Body of pancreas (tissue), 4 donors: ENCODE results near the gene ATP9B. TPM values are rescaled to one million over a fixed set of nuclear protein-coding genes. Genes with fewer than 3 reads are reported as not detected.

Experiments used
- ATAC-seq: fragments of 150-250 bp; one replicate; pipeline ENCODE4 v1.9.1; 2016
- DNase-seq, 4 donors: peaks; one replicate each; pipeline ENCODE4 v3.0.0-alpha.2; 2019
- H3K27ac ChIP-seq, 4 donors: fragments of 200-600 bp; sonication (generic); 1 replicate in 3 of 4; 2 replicates in 1 of 4; pipeline versions ENCODE4 v1.5.1 to v1.6.1; 2016 to 2019; ENCODE audit warnings: mild to moderate bottlenecking in 1 of 4, mixed read lengths in 1 of 4, moderate library complexity in 1 of 4
- H3K27me3 ChIP-seq, 2 donors: fragments of 200-600 bp; sonication (generic); one replicate each; pipeline ENCODE4 v1.6.0; 2016; ENCODE audit warnings: mild to moderate bottlenecking in 1 of 2
- H3K36me3 ChIP-seq, 2 donors: fragments of 200-600 bp; sonication (generic); replicated peaks in 1 of 2; 2 replicates each; pipeline ENCODE4 v1.5.1; 2016; ENCODE audit warnings: low read depth in 2 of 2; ENCODE audit not compliant: insufficient read depth in 1 of 2
- H3K4me1 ChIP-seq: fragments of 200-600 bp; sonication (generic); one replicate; pipeline ENCODE4 v1.6.0; 2016
- H3K4me3 ChIP-seq, 2 donors: fragments of 200-600 bp; sonication (generic); 1 replicate in 1 of 2; 2 replicates in 1 of 2; pipeline ENCODE4 v1.5.1; 2016 to 2019
- H3K9me3 ChIP-seq, 3 donors: fragments of 200-600 bp; sonication (generic); 1 replicate in 2 of 3; 2 replicates in 1 of 3; pipeline ENCODE4 v1.5.1; 2016
- CTCF ChIP-seq, 7 experiments: fragments of 450-650 bp in 4 of 7; fragments of 200-600 bp in 3 of 7; sonication (generic) in 3 of 7; IDR thresholded peaks; one replicate each; pipeline ENCODE4 v1.5.1; 2016 to 2019; ENCODE audit warnings: antibody characterized with exemption in 7 of 7
- POLR2A ChIP-seq, 3 donors: fragments of 450-650 bp; IDR thresholded peaks; one replicate each; pipeline ENCODE4 v1.6.1; 2016; ENCODE audit warnings: antibody characterized with exemption in 3 of 3, mild to moderate bottlenecking in 2 of 3
- WGBS, 2 donors: methylation state at CpG; one replicate each; pipeline ENCODE4 v1.1.5; 2017; 5-methylcytosine and 5-hydroxymethylcytosine counted together
- intact Hi-C: fragments of 100-400 bp; cut with DNase I; formaldehyde crosslinking; loops from one replicate; pipeline ENCODE4 v1.15.1; 2023
- total RNA-seq, 2 donors: library from RNA; depleted of rRNA; stranded (reverse); fragments of >200 nt; gene quantifications; one replicate each; pipeline ENCODE4 v1.1.0, GENCODE V29; 2016

The ATP9B gene
- total RNA-seq, 2 donors from 2014 or later = 19.7 to 21.1 TPM

- no peaks in the 10 kb centered on the region for H3K27me3 ChIP-seq
- no peak for TF ChIP-seq POLR2A (IDR thresholded peaks at IDR 0.05)
- TF ChIP-seq CTCF (IDR thresholded peaks at IDR 0.05) = no peak
- intact Hi-C loops = no loop called here
- no peaks in the 10 kb centered on the region for H3K4me1 ChIP-seq
- H3K27ac ChIP-seq = no peak overlapping the region
- no peaks in the 10 kb centered on the region for H3K36me3 ChIP-seq
- DNase-seq (no peak), ATAC-seq (no peak)
- 59 to 61% methylated on average over 5 of the region's 5 CpGs for WGBS, 2 donors
- no peaks in the 10 kb centered on the region for H3K9me3 ChIP-seq
- H3K4me3 ChIP-seq = no peak overlapping the region
Observed at GRCh38 chr18:79111483-79111882, 42.3 kb downstream of the ATP9B start.

DNA sequence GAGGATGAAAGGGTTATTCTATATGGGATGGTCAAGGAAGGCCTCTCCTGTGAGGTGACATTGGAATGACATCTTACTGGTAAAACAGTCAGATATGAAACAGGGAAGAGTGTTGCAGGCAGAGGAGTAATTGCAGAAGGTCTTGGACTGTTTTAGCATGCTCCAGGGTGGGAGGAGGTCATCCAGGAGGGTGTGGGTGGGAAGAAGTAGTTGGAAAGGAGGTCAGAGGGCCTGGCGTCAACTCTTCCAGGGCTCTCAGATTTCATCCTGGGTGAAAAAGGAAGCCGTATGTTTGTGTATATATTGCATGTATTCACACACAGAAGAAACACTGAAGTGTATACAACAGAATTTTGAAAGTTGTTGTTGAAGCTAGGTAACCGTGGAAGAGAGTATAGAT lies 48.2 kb downstream of the ATP9B start:
- Histone ChIP-seq H3K36me3 (no peaks in the 10 kb centered on the region), H3K4me3 (no peak overlapping the region), H3K9me3 (no peaks in the 10 kb centered on the region), H3K27me3 (no peaks in the 10 kb centered on the region), H3K4me1 (no peaks in the 10 kb centered on the region), H3K27ac (no peak overlapping the region)
- intact Hi-C loops = no loop called here
- 72 to 81% methylated on average over 3 of the region's 3 CpGs for WGBS, 2 donors
- ATAC-seq (no peak), DNase-seq (no peak)
- TF ChIP-seq POLR2A (IDR thresholded peaks at IDR 0.05) (no peak), CTCF (IDR thresholded peaks at IDR 0.05) (no peak)

DNA sequence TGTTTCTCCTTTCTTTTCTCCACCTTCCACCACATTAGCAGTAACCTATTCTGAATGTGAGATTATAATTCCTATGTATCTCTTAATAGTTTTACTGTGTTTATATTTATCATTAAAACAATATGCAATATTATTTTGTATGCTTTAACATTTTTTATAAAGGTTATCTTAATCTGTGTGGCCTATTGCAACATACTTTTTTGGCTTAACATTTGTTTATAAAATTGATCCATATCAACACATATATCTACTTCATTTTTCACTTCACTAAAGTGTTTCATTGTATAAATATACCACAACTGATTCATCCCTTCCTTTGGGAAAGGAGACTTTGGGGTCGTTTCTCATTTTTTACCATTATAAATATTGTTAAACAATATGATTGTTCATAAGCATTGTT lies 48.6 kb downstream of the ATP9B start:
- H3K9me3 ChIP-seq = no peaks in the 10 kb centered on the region

GRCh38 chr18:79118797-79119196 lies 49.6 kb downstream of the ATP9B start:
- DNase-seq = no peak
- H3K4me3 ChIP-seq = no peak overlapping the region
- no peaks in the 10 kb centered on the region for H3K36me3 ChIP-seq
- 93 to 98% methylated on average over 5 of the region's 5 CpGs for WGBS, 2 donors
- TF ChIP-seq CTCF (IDR thresholded peaks at IDR 0.05) (no peak), POLR2A (IDR thresholded peaks at IDR 0.05) (no peak)
- H3K9me3 ChIP-seq = no peaks in the 10 kb centered on the region
- no peak overlapping the region for H3K27ac ChIP-seq
- no peaks in the 10 kb centered on the region for H3K27me3 ChIP-seq
- no peak for ATAC-seq
- H3K4me1 ChIP-seq = no peaks in the 10 kb centered on the region
- intact Hi-C loops = no loop called here

More for the DNA sequence above, 48.6 kb downstream of the ATP9B start:
- Histone ChIP-seq H3K27ac (no peak overlapping the region), H3K4me1 (no peaks in the 10 kb centered on the region), H3K36me3 (no peaks in the 10 kb centered on the region), H3K4me3 (no peak overlapping the region), H3K27me3 (no peaks in the 10 kb centered on the region)
- no peak for DNase-seq
- intact Hi-C loops = no loop called here
- no peak for ATAC-seq
- TF ChIP-seq CTCF (IDR thresholded peaks at IDR 0.05) = no peak
- TF ChIP-seq POLR2A (IDR thresholded peaks at IDR 0.05) = no peak
- 57 to 59% methylated on average over 1 of the region's 1 CpG for WGBS, 2 donors

GRCh38 chr18:79121746-79122474 lies 52.7 kb downstream of the ATP9B start:
- no peaks in the 10 kb centered on the region for H3K27me3 ChIP-seq
- intact Hi-C loops = no loop called here
- TF ChIP-seq CTCF (IDR thresholded peaks at IDR 0.05) = no peak
- no peak for TF ChIP-seq POLR2A (IDR thresholded peaks at IDR 0.05)
- WGBS, 2 donors = 94 to 95% methylated on average over 2 of the region's 2 CpGs
- no peak overlapping the region for H3K27ac ChIP-seq
- H3K4me1 ChIP-seq = no peaks in the 10 kb centered on the region
- ATAC-seq (no peak), DNase-seq (no peak)
- H3K4me3 ChIP-seq = no peak overlapping the region
- no peaks in the 10 kb centered on the region for H3K9me3 ChIP-seq
- peaks cover 0 to 3% of the 10 kb centered on the region in 2 donors for H3K36me3 ChIP-seq
